DMS 273 treated with DMSO at 0.1 percent for 48 hours (cell line): ENCODE measurements around the gene PHYKPL.
A peak's percentile ranks its signal among the peaks of the same experiment; 100 is the strongest.

ENCODE experiments used
- DNase-seq: peaks from one replicate; lab custom pipeline; 2025; lab: John Stamatoyannopoulos, UW

PHYKPL gene

GRCh38 chr5:178232124-178232919 is at the start of gene PHYKPL:
Gene PHYKPL (minus strand): TSS chr5:178232802. CDS start chr5:178232550, 252 bp downstream.
- DNase-seq = no peak

- DNase-seq = no peak
Measured at GRCh38 chr5:178282391-178282790, 49.8 kb upstream of the PHYKPL start.

GRCh38 chr5:178281331-178281730 is 48.7 kb upstream of the PHYKPL start:
- no peak for DNase-seq

GRCh38 chr5:178280631-178281030 is 48.0 kb upstream of the PHYKPL start:
- no peak for DNase-seq

GRCh38 chr5:178279723-178280438 is 47.3 kb upstream of the PHYKPL start:
- peak; percentile 25 for DNase-seq

- DNase-seq = no peak
Measured at GRCh38 chr5:178279026-178279722, 46.6 kb upstream of the PHYKPL start.

GRCh38 chr5:178278358-178279023 is 45.9 kb upstream of the PHYKPL start:
- DNase-seq = no peak

GRCh38 chr5:178277866-178278265 is 45.3 kb upstream of the PHYKPL start:
- no peak for DNase-seq

GRCh38 chr5:178277346-178277745 is 44.7 kb upstream of the PHYKPL start:
- DNase-seq = no peak

- no peak for DNase-seq
Measured at GRCh38 chr5:178274781-178275537, 42.4 kb upstream of the PHYKPL start.

GRCh38 chr5:178273665-178274541 is 41.3 kb upstream of the PHYKPL start:
- no peak for DNase-seq

GRCh38 chr5:178273041-178273440 is 40.4 kb upstream of the PHYKPL start:
- DNase-seq = no peak

GRCh38 chr5:178272591-178272990 is 40.0 kb upstream of the PHYKPL start:
- no peak for DNase-seq

- no peak for DNase-seq
Measured at GRCh38 chr5:178271726-178272479, 39.3 kb upstream of the PHYKPL start.

- DNase-seq = no peak
Measured at GRCh38 chr5:178271231-178271630, 38.6 kb upstream of the PHYKPL start.

GRCh38 chr5:178269499-178269898 is 36.9 kb upstream of the PHYKPL start:
- no peak for DNase-seq

GRCh38 chr5:178267876-178268275 is 35.3 kb upstream of the PHYKPL start:
- no peak for DNase-seq

- DNase-seq = no peak
Measured at GRCh38 chr5:178267245-178267644, 34.6 kb upstream of the PHYKPL start.

GRCh38 chr5:178266581-178266980 is 34.0 kb upstream of the PHYKPL start:
- no peak for DNase-seq

- DNase-seq = no peak
Measured at GRCh38 chr5:178265746-178266145, 33.1 kb upstream of the PHYKPL start.
